Mucosa of descending colon (tissue), 3 donors: ENCODE measurements around the gene IFIT2. TPM values are rescaled to one million over a fixed set of nuclear protein-coding genes. Genes with fewer than 3 reads are reported as not detected.
A peak's percentile ranks its signal among the peaks of the same experiment; 100 is the strongest.
"Not testable (repeated sequence)": the region's sequence is repeated elsewhere in the genome, so short reads cannot be mapped to it uniquely, and the experiment has no call there.

ENCODE experiments used
- ATAC-seq: fragments of 200-7000 bp; cut with Tn5 transposase; one replicate; pipeline ENCODE4 v1.9.1; 2020; ENCODE audit warnings: mild to moderate bottlenecking, moderate library complexity
- DNase-seq, 3 donors: peaks; one replicate each; pipeline ENCODE4 v3.0.0-alpha.2; 2020
- H3K36me3 ChIP-seq: fragments of 200-600 bp; one replicate; pipeline ENCODE4 v1.8.0; 2021; ENCODE audit warnings: low read depth, mild to moderate bottlenecking
- H3K4me1 ChIP-seq: fragments of 200-600 bp; one replicate; pipeline ENCODE4 v1.8.0; 2021; ENCODE audit warnings: low read depth, mild to moderate bottlenecking
- H3K4me3 ChIP-seq: fragments of 200-600 bp; one replicate; pipeline ENCODE4 v1.8.0; 2021; ENCODE audit warnings: mild to moderate bottlenecking
- H3K9me3 ChIP-seq: fragments of 200-600 bp; one replicate; pipeline ENCODE4 v1.8.0; 2021; ENCODE audit warnings: mild to moderate bottlenecking
- intact Hi-C, 2 donors: fragments of 100-400 bp; cut with DNase I in 1 of 2; cut with micrococcal nuclease in 1 of 2; formaldehyde crosslinking; loops; one replicate each; pipeline versions ENCODE4 v1.11.0 to v1.11.1; 2022; cut with DNase I, micrococcal nuclease
- total RNA-seq, 3 donors: library from RNA; stranded (reverse); fragmentation: NEBNext Ultra II Directional in 2 of 3; extraction: Animal tissue kit (Norgen Biotek cat#: 25700) in 2 of 3; gene quantifications; one replicate each; pipeline versions ENCODE4 v1.2.1 to v1.2.4, GENCODE V29; 2021 to 2023
- TF ChIP-seq, protein P1 (sequence below): fragments of 200-600 bp; IDR thresholded peaks from one replicate; pipeline ENCODE4 v1.8.0; 2022; ENCODE audit warnings: antibody characterized with exemption, mild to moderate bottlenecking
- donor health status: DM: no; HTN: no; CAD: no; lungs with moderate emphysema.
- donor health status: DM: no; HTN: no; CAD: no.
- donor health status: DM: no; HTN: yes; CAD: no.

The IFIT2 gene
- total RNA-seq, 3 donors from 2014 or later = 6.9 to 7.6 (median 7.5) TPM

DNA sequence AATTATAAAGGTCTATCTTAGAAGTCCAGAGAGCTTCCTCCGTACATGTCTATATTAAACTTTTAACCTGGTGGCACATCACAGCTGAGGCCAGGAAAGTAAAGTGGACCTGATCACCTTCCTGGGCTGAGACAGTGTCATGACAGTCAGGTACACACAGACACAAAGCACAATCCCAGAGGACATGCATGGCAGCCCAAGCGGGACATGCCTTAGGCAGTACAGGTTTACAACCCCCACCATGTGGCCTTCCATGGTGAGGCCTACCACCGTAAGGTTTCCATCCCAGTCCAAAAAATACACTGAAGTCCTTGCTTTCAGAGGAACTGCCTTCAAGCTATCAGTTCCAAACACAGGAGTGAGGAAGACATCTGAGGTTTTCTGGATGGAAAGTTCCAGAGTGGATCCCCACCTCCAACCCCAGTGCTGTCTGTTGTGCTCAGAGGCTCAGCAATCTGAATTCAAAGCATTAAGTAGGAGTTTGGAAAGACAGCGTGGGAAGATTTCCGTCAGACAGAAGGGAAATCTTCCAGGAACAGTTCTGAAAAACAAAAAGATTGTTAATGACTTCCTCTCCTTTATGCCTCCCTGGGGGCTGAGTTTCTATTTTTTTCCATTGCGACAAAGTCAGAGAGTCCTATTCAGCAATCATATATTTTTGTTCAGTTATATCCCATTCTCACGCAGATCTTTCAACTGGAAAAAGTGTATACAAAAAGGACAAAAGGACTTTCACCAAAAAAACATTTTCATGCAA is 46.0 kb downstream of the IFIT2 start:
- DNase-seq = no peak
- intact Hi-C loops = no loop called here

DNA sequence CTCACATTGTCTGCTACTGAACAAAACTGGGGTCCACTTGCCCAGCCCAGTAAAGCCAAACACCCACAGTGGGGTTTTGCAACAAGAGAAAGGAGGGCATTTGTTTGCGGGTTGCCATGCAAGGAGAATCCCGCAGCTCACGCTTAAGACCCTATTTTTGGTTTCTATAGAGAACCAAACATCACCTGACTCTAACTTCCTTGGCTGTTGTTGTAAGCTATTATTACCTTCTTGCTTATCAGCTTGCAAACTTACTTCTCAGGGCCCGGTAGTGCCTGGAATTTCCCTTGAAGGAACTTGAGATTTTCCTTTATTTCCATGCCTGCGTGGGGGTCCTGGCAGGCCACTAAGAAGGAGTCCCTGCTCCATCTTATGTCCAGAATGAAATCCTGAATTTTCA is 46.6 kb downstream of the IFIT2 start:
- ATAC-seq (no peak), DNase-seq (no peak)
- Histone ChIP-seq H3K36me3 (no peaks in the 10 kb centered on the region), H3K4me3 (no peak overlapping the region), H3K9me3 (no peaks in the 10 kb centered on the region), H3K4me1 (peaks cover 39% of the 10 kb centered on the region)
- intact Hi-C loops = no loop called here
- TF ChIP-seq, protein P1, sequence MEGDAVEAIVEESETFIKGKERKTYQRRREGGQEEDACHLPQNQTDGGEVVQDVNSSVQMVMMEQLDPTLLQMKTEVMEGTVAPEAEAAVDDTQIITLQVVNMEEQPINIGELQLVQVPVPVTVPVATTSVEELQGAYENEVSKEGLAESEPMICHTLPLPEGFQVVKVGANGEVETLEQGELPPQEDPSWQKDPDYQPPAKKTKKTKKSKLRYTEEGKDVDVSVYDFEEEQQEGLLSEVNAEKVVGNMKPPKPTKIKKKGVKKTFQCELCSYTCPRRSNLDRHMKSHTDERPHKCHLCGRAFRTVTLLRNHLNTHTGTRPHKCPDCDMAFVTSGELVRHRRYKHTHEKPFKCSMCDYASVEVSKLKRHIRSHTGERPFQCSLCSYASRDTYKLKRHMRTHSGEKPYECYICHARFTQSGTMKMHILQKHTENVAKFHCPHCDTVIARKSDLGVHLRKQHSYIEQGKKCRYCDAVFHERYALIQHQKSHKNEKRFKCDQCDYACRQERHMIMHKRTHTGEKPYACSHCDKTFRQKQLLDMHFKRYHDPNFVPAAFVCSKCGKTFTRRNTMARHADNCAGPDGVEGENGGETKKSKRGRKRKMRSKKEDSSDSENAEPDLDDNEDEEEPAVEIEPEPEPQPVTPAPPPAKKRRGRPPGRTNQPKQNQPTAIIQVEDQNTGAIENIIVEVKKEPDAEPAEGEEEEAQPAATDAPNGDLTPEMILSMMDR = no peak

More for the DNA sequence above, 46.0 kb downstream of the IFIT2 start:
- peaks cover 39% of the 10 kb centered on the region for H3K4me1 ChIP-seq
- H3K9me3 ChIP-seq = no peaks in the 10 kb centered on the region
- H3K36me3 ChIP-seq = no peaks in the 10 kb centered on the region
- no peak for ATAC-seq
- TF ChIP-seq, protein P1 = no peak
- H3K4me3 ChIP-seq = no peak overlapping the region

DNA sequence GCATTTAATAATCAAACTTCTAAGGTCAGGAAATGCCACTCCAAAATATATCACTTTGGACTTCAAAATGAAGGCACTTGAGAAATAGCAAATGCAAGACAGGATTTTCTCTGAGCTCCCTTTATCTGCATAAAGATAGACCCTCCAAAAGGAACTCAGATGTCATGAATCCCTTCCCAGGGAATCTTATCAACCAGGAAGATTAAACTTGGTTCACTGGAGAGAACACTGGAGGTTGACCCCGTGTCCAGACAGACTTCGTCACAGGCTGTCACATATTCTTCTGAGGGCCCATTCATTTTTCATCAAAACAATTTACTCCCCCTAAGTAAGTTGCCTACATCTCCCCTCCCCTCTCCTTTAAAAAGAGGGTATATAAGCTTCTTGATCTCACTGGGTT is 47.1 kb downstream of the IFIT2 start:
- ATAC-seq (no peak), DNase-seq (no peak)
- Histone ChIP-seq H3K4me1 (peaks cover 39% of the 10 kb centered on the region), H3K36me3 (no peaks in the 10 kb centered on the region), H3K4me3 (no peak overlapping the region), H3K9me3 (no peaks in the 10 kb centered on the region)
- TF ChIP-seq, protein P1 = no peak
- intact Hi-C loops = no loop called here

DNA sequence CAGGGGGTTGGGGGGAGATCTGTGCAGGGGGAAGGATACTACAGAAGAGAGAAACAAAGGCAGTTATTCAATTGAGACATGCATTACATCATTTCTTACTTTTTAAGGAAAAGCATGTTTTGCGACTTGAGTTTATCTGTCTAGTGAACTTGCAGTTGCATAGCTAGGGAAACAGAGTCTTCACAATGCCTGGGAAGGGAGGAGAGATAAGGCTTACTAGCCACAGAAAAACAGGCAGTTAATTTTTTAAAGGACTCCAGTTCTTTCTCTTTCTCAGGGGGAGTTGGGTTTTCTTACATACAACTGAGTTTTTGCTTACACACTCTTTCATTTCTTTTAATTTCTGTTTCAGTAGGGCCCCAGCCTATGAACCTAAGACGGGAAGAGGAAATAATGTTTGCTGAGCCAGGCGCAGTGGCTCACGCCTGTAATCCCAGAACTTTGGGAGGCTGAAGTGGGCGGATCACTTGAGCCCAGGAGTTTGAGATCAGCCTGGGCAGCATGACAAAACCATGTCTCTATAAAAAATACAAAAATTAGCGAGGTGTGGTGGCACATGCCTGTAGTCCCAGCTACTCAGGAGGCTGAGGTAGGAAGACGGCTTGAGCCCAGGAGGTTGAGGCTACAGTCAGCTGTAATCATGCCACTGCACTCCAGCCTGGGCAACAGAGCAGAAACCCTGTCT is 48.9 kb downstream of the IFIT2 start:
- peak; percentile 75 for ATAC-seq

DNA sequence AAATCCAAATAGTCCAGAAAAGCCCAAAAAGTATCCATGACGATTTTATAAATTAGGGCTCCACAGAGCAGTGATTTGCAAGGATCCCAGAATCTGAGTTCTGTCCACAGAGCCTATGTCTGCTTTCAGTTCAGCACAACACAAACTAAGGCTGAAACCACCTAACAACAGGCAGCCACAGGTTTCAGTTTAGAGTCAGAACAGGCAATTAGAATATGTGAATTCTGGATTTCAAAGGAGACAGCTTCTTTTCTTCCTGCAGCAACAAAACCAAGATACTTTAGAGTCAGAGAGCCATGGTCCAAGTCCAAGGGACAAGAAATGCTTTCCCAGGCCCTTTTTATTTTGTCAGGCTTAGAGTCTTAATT is 49.5 kb downstream of the IFIT2 start:
- ATAC-seq (peak; percentile 48), DNase-seq (no peak)
- intact Hi-C loops = no loop called here
- Histone ChIP-seq H3K4me1 (peaks cover 35% of the 10 kb centered on the region), H3K9me3 (no peaks in the 10 kb centered on the region), H3K4me3 (no peak overlapping the region), H3K36me3 (no peaks in the 10 kb centered on the region)
- TF ChIP-seq, protein P1 = no peak

More for the DNA sequence above, 48.9 kb downstream of the IFIT2 start:
- peak in 2 of 3 donors; percentile 52 to 57 for DNase-seq
- intact Hi-C loops, H3K4me3 ChIP-seq, H3K36me3 ChIP-seq, H3K9me3 ChIP-seq: not testable (repeated sequence)
- H3K4me1 ChIP-seq = peaks cover 39% of the 10 kb centered on the region
